GM18502 (cell line): ENCODE data around the gene MYLK3.
A peak's percentile ranks its signal among the peaks of the same experiment; 100 is the strongest.
"Not testable (repeated sequence)": the region's sequence is repeated elsewhere in the genome, so short reads cannot be mapped to it uniquely, and the experiment has no call there.

Source experiments
- ATAC-seq: cut with Tn5 transposase; IDR thresholded peaks from one replicate; pipeline ENCODE4 v1.9.1; 2021; ENCODE audit warnings: mild to moderate bottlenecking; ENCODE audit not compliant: unreplicated experiment, poor library complexity

Gene MYLK3

DNA sequence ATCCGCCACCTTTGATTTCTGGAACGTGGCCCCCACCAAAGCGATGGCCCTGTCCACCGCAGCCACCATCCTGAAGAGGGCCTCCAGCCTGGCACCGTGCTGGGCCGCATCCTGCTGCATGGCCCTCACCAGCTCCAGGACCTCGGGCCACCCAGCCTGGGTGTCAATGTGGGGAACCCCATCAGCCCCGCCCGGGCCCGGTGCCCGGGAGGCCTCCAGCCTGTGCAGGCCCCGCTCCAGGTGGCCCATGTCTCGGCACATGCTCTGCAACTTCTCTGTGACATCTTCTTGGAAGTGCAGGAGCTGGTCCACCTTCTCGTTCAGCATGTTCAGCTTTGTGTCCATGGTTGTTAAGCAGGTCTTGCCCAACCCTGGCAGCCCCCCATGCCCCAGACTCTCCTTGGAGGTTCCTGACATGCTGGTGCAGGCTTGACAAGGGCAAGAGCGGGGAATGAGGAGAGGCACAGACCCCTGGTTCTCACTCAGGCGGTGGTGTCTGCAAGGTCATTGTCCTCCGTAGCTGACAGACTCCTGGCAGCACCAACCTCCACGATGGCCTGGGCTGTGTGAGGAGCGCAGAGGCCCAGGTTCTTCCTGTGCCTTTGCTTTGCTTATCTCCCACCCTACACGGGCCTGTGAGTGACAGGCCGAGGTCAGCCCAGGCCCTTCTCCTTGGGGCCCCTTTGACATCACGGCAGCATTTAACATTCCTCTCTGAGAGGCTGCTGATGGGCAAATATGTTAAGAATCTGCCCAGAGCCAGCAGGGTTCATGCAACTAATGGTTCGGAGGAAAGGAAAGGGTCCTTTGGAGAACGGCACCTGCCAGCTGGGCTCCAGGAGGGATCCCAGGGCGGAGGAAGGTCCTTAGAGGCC, at the start of gene MYLK3:
MYLK3 (minus strand) TSS at position 568 of the 875 bp plus-strand sequence; CDS start at position 417, 151 bp downstream.
- ATAC-seq: no peak

DNA sequence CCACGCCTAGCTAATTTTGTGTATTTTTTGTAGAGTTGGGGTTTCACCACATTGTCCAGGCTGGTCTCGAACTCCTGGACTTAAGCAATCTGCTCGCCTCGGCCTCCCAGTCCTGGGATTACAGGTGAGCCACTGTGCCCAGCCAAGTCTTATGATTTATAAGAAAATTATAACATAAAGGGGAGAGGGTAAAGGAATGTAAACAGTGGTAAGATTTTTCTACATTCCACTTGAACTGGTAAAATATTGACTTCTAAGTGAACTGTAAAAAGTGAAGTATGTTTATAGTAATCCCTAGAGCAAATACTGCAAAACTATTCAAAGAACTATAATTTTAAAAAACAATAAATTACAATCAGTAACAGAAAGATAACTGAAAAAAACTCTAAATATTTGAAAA, 49.4 kb upstream of the MYLK3 start:
- no peak for ATAC-seq

DNA sequence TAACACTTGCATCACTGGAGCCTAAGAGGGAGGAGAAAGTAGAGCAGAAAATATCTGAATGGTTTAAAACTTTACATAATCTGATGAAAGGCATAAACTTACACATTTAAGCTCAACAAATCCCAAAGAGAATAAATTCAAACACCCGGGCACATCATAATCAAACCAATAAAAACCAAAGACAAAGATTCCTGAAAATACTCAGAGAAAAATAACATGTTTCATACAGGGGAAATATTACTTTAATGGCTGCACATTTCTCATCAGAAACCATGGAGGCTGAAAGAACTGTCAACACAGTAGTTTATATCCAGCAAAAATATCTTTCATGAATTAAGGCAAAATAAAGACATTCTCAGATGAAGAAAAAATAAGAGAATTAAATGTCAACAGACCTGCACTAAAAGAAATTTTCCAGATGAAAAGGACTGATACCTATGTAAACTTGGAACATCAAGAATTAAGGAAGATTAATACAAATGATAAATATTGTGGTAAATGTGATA, 48.7 kb upstream of the MYLK3 start:
- ATAC-seq: no peak

DNA sequence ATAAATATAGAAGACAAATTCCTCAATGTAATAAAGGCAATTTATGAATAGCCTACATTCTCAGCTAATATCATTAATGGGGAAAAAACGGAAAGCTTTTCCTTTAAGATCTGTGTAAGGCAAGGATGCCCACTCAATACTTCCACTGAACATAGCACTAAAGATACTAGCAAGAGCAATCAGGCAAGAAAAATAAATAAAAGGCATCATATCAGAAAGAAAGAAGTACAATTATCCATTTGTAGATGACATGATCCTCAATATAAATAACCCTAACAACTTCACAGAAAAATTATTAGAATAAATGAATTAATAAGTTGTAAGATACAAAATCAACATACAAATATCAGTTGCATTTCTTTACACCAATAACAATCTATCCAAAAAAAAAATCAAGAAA, 45.7 kb upstream of the MYLK3 start:
- no peak for ATAC-seq

DNA sequence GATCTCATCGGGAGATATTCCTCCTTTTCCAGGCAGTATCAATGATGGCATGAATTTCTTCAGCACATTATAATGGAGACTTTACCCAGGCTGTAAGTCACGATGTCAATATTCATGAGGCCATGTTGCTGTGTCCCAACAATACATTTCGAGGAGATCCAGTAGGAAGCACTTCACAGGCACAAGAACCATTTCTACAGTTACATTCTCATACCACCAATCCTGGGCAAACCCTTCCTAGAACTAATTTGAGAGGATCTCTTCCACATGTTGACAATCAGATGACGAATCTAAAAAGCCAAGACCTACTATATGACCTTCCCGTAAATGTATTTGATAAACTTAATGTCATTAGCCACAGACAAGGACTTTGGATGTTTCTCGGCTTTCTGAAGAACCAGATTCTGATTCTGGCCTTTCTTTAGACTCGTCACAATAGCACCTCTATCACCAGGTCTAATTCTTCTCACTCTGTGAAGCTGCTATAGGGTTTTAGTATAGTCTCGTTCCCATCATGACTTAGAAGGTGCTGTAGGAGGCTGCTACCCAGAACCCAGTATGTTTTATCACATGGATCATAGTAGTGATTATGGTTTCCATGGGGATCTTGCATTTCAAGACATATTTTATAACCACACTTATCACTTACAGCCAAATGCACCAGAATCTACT, 42.6 kb upstream of the MYLK3 start:
- ATAC-seq: no peak

DNA sequence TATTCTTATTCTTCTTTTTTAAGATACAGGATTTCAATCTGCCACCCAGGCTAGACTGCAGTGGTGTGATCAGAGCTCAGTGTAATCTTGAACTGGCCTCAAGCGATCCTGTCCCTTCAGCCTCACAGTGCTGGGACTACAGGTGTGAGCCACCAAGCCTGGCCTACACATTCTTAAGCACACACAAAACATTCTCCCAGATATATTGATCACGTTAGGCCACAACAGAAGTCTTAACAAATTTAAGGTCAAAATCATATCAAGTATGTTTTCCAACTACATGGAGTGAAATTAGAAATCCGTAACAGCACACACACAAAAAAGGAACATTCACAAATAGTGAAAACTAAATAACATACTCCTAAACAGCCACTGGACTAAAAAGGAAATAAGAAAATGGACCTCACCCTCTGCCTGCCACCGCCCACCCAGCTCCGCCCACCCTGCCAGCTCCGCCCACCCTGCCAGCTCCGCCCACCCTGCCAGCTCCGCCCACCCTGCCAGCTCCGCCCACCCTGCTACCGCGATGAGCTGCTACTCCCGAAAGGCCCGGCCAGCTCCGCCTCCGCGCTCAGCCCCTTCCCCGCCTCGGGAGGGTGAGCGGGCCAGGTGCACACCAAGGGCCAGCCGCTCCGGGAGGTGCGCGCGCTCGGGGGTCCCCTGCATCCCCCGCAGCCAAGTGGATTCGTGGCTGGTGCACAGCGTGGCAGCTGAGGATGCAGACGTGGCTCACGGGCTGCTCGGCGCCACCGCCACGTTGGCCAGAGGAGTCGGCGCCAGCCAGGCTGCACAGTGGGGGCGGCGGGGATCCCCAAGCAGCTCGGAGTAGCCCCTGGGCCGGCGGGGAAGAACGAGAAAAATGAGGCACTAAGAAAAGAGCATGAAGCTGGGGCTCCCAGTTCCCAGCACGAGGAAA, 41.6 kb upstream of the MYLK3 start:
- ATAC-seq: peak; percentile 82

DNA sequence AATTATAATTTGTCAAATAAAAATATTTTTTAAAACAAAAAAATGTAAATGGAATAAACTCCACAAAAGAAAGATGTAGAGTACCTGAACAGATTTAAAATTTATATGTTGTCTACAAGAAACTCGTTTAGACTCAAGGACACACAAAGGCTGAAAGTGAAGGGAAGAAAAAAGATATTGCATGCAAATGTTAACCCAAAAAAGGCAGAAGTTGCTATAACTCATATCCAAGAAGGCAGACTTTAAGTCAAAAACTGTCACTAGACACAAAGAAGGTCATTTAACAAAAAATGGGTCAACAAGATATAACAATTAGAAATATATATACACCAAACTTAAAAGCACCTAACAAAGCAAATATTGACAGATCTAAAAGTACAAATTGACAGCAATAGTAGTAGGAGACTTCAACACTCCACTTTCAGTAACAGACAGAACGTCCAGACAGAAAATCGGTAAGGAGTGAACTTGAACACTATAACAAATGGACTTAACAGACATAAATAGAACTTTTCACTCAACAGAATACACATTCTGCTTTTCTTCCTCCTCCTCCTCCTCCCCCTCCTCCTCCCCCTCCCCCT, 40.8 kb upstream of the MYLK3 start:
- no peak for ATAC-seq

DNA sequence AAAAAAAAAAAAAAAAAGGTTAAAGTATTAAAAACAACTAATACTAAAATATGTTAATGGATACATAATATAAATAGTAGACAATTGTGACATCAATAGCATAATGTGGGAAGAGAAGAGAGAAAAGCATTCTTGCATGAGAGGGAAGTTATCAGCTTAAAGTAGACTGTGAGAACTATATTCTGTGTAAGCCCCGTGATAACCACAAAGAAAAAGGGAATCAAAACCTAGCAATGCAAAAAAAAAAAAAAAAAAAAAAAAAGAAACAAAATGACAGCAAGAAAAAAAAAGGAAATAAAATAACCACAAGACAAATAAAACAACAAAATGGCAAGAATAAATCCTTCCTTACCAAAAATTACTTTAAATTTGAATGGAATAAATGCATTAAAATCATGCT, 39.8 kb upstream of the MYLK3 start:
- ATAC-seq: no peak

DNA sequence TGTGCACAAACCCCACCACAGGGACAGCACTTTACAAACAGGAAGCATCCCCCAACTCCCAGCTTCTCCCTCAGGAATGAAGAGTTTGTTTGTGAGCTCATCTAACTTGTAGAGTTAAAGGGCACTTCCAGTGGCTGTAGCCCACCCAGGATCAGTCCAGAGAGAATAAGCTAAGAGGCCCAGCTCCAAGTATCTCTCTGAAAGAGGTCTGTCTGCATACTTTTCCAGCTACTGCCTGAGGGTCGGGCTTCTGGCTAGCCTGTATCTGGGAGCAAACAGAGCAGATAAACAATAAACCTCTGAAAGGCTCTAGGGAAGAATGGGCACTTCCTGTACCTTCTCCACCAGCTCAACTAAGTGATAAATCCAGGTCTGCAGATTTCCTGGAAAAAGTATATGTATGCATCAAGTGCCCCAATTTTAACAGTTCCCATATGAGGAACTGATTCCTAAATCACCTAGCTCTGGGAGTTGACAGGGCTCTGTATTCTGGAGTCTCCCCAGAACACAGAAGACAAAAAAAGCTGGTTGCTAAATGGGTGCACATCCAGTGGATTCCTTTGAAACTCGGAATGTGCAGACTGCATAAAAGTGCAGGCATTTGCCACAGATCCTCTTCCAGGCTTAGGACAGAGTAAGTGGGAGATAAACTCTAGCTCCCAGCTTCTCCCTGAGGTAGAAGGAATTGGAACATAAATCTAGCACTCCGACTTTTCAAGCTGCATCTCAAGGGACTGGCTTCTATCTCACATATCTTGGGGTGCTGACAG, 37.1 kb upstream of the MYLK3 start:
- no peak for ATAC-seq

DNA sequence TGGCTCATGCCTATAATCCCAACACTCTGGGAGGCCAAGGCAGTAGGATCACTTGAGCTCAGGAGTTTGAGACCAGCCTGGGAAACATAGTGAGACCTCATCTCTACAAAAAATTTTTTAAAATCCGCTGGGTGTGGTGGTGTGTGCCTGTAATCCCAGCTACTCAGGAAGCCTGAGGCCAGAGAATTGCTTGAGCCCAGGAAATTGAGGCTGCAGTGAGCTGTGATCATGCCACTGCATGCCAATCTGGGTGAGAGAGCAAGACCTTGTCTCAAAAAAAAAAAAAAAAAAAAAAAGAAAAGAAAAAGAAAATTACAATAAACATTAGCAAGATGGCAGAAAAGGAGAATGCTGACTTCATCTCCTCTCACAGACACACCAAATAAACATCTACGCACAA, 36.4 kb upstream of the MYLK3 start:
- not testable (repeated sequence) for ATAC-seq

DNA sequence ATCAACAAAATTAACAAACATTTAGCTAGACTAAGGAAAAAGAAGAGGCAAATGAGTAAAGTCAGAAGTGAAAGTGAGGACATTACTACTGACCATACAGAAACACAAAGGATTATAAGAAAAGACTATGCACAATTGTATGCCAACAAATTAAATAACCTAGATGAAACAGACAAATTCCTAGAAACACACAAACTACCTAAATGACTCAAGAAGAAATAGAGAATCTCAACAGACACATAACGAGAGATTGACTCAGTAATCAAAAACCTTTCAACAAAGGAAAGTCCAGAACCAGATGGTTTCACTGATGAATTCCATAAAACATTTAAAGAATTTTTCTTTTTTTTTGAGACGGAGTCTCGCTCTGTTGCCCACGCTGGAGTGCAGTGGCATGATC, 35.7 kb upstream of the MYLK3 start:
- ATAC-seq: no peak

DNA sequence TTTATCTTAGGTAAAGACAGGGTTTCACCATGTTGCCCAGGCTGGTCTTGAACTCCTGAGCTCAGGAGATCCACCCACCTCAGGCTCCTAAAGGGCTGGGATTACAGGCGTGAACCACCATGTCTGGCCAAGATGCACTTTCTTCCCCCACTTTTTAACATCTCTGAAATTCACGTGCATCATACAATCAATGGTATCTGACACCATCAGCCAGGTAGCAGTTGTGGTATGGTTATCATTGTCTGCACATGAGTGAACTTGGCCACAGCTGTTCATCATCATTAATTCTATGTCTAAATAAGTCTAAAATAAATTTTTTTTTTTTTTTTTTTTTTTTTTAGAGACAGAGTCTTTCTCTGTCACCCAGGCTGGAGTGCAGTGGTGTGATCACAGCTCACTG, 34.2 kb upstream of the MYLK3 start:
- no peak for ATAC-seq

DNA sequence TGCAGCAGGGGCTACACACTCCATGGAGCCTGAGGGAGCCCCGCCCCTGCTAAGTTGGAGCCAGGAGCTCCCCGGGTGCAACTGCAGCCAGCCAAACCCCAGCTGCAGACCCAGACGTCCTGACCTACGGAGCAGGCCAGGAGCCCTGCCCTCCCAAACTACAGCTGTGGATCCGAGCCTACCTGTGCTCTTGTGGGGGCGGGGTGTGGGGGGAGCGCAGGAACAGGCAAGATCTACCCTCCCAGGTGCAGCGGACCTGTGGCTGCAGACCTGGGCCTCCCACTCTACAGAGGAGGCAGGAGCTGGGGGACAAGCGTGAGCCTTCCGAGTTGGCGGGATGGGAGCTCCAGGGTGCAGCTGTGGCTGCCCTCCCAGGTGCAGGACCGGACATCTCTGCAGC, 29.7 kb upstream of the MYLK3 start:
- ATAC-seq: no peak

DNA sequence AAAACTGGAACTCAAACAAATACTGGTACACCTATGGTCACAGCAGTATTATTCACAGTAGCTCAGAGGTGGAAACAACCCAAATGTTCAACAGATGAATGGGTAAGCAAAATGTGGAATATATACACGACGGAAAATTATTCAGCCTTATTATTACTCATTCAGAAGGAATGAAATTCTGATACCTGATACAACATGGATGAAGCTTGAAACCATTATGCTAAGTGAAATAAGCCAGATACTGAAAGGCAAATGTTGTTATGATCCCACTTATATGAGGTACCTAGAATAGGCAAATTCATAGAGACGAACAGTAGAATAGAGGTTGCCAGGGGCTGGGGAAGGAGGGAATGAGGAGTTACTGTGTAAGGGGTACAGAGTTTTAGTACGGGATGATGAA, 27.1 kb upstream of the MYLK3 start:
- ATAC-seq: peak; percentile 27

DNA sequence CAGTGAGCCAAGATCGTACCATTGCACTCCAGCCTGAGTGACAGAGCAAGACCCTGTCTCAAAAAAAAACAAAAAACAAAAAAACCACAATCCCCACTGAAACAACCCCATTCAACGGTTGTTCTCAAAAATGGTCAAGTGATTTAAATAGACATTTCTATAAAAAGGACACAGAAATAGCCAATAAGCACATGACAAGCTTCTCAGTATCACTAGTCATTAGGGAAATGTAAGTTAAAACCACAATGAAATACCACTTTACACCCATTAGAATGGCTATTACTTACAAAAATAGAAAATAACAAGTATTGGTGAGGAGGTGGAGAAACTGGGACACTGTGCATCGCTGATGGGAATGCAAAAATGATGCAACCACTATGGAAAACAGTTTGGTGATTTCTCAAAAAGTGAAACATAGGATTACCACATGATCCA, 26.6 kb upstream of the MYLK3 start:
- peak; percentile 79 for ATAC-seq

DNA sequence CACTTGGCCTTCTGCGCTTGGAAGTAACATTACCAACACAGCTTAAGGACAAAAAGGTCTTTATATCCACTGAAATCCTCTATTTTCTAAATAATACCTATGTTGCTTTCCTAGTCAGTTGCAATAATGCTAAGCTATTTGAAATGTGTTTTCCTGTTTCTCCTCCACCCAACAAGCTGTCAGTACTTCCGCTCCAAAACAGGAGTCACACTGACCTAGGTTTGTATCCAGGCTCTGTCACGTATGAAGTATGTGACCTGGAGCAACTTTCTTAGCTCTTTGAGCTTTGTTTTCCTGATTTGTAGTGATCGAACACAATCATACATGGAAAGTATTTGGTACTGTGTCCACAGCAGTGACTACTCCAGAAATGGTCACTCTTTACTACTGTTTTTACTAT, 24.3 kb upstream of the MYLK3 start:
- no peak for ATAC-seq

DNA sequence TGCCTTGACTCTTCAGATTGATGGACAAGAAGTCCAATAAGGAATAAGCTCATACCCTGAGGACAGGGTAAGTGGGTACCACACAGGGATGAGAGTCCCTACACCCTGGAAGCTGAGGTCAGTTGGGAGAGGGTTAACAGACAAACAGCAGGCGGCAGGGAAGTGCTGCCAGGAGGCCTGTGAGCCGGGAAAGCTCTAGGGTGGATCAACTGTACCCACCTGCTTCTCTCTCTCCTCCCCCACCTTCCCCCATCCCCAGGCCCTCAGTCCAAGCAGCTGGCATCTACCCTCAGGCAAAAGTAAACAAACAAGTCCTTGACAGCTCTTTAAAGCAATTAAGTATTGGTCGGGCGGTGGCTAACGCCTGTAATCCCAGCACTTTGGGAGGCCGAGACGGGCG, 20.7 kb upstream of the MYLK3 start:
- no peak for ATAC-seq

DNA sequence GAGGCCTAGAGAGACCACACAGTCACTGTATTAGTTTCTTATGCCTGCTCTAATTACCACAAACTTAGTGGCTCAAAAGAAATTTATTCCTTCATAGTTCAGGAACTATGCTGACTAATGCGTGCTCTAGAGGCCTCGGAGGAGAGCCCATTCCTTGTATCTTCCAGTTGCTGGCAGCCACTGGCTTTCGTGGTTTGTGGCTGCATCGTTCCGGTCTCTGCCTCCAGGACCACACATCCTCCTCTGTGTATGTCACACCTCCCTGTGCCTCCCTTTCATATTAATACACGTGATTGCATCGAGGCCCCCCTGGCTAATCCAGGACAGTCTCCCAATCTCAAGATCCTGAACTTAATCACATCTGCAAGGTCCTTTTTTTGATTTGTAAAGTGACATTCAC, 16.9 kb upstream of the MYLK3 start:
- ATAC-seq: no peak

DNA sequence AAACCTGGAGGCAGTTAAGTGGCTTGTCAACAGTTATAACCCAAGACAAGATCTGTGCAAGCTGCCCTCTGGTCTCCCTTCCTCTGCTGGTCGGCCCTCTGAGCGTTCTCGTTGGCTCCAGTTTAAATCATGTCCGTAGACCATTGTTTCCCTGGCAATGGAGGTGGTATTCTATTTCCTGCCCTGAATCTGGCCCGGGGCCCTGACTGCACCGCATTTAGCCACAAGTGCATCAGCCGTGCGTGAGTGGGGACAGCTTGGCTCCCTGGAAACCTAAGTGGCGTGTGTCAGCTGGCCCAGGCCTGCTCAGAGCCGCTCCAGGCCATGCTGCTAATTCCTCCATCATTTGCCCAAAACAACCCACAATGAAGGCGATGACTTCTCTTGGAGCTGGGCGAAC, 15.0 kb upstream of the MYLK3 start:
- no peak for ATAC-seq
